PFSK-1 (cell line): ENCODE results near the gene KREMEN1.

ENCODE experiments used
- FOXP2 ChIP-seq: optimal IDR thresholded peaks from 2 replicates; pipeline ENCODE3; 2011; ENCODE audit warnings: borderline replicate concordance, control low read depth, inconsistent platforms; ENCODE audit not compliant: insufficient read depth; ENCODE audit errors: extremely low read length, extremely low read depth
- POLR2AphosphoS5 ChIP-seq: IDR thresholded peaks from 2 replicates; pipeline ENCODE4 v1.6.1; 2012; ENCODE audit warnings: low read depth, mild to moderate bottlenecking, control low read depth, low read length, moderate library complexity
- TF ChIP-seq, protein P1 (sequence below), 2 experiments: IDR thresholded peaks; 2 replicates each; pipeline versions ENCODE4 v1.6.1 to v1.8.0; 2011 to 2012; ENCODE audit warnings: low read depth in 2 of 2, low read length in 2 of 2, control low read depth in 1 of 2, inconsistent platforms in 1 of 2, mild to moderate bottlenecking in 1 of 2, moderate library complexity in 1 of 2; ENCODE audit not compliant: insufficient read depth in 1 of 2

DNA sequence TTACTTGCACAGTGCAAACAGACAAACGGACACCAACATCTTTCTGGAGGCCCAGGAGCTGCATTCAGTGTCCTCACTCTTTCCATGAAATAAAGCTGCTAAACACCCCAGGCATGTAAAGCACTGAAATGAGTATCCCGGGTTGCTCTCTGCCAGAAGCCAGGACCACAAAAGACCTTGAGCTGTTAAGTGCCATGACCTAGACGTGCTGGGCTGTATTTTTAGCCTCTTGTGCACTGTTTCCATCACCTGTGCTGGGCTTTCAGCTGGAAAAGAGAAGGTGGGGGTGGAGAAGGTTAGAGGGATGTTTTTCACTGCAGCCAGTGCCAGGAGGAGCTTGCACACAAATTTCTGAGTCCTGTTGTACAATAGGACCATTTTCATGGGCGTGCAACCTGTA lies 3.4 kb upstream of the KREMEN1 start:
- TF ChIP-seq FOXP2 = no peak
- no peak for TF ChIP-seq POLR2AphosphoS5
- TF ChIP-seq, protein P1, sequence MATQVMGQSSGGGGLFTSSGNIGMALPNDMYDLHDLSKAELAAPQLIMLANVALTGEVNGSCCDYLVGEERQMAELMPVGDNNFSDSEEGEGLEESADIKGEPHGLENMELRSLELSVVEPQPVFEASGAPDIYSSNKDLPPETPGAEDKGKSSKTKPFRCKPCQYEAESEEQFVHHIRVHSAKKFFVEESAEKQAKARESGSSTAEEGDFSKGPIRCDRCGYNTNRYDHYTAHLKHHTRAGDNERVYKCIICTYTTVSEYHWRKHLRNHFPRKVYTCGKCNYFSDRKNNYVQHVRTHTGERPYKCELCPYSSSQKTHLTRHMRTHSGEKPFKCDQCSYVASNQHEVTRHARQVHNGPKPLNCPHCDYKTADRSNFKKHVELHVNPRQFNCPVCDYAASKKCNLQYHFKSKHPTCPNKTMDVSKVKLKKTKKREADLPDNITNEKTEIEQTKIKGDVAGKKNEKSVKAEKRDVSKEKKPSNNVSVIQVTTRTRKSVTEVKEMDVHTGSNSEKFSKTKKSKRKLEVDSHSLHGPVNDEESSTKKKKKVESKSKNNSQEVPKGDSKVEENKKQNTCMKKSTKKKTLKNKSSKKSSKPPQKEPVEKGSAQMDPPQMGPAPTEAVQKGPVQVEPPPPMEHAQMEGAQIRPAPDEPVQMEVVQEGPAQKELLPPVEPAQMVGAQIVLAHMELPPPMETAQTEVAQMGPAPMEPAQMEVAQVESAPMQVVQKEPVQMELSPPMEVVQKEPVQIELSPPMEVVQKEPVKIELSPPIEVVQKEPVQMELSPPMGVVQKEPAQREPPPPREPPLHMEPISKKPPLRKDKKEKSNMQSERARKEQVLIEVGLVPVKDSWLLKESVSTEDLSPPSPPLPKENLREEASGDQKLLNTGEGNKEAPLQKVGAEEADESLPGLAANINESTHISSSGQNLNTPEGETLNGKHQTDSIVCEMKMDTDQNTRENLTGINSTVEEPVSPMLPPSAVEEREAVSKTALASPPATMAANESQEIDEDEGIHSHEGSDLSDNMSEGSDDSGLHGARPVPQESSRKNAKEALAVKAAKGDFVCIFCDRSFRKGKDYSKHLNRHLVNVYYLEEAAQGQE (IDR thresholded peaks at IDR 0.05; ENCODE audit: insufficient read depth in 1 of 2, low read depth in 2 of 2, low read length in 2 of 2) = no peak
